ENCODE measurements around the gene RPL3. TPM values are rescaled to one million over a fixed set of nuclear protein-coding genes. Genes with fewer than 3 reads are reported as not detected.

The RPL3 gene
- total RNA-seq, 2 experiments from 2014 or later, result 3,952 to 3,974 TPM

GRCh38 chr22:39291523-39291922 is 27.9 kb downstream of the RPL3 start:
- H3K4me1 Mint-ChIP-seq (ENCODE audit: low read depth), result peaks cover 8% of the 10 kb centered on the region
- ChIA-PET CTCF (no interaction called here), POLR2A (no interaction called here)
- no peak overlapping the region for H3K27ac Mint-ChIP-seq
- Histone ChIP-seq H3K4me3 (ENCODE audit: low read length) (no peak overlapping the region), H3K27me3 (ENCODE audit: control insufficient read depth in 1 of 2, insufficient read depth in 2 of 2, low read length in 2 of 2) (no peaks in the 10 kb centered on the region), H3K36me3 (ENCODE audit: insufficient read depth, low read length) (no peaks in the 10 kb centered on the region), H3K9me3 (ENCODE audit: control insufficient read depth in 1 of 2, insufficient read depth in 1 of 2, low read length in 2 of 2) (no peaks in the 10 kb centered on the region), H3K4me1 (ENCODE audit: insufficient read depth, low read length) (peaks cover 5% of the 10 kb centered on the region), H3K27ac (ENCODE audit: low read depth in 1 of 2, low read length in 2 of 2) (no peak overlapping the region)
- no peaks in the 10 kb centered on the region for H3K9me3 Mint-ChIP-seq
- peaks cover 3% of the 10 kb centered on the region for H3K27me3 Mint-ChIP-seq
- no peak for TF ChIP-seq CTCF (IDR thresholded peaks at IDR 0.05)
- intact Hi-C loops (cut with DNase I, micrococcal nuclease), result no loop called here
- DNase-seq, result peak in 1 of 14 experiments; percentile 15
- no peak for ATAC-seq (ENCODE audit: poor library complexity)
- no peak overlapping the region for H3K4me3 Mint-ChIP-seq
- no peaks in the 10 kb centered on the region for H3K36me3 Mint-ChIP-seq (ENCODE audit: low read depth)

GRCh38 chr22:39290724-39291161 is 28.7 kb downstream of the RPL3 start:
- Mint-ChIP-seq H3K9me3 (no peaks in the 10 kb centered on the region), H3K4me3 (no peak overlapping the region), H3K36me3 (ENCODE audit: low read depth) (no peaks in the 10 kb centered on the region), H3K4me1 (ENCODE audit: low read depth) (peaks cover 8% of the 10 kb centered on the region), H3K27me3 (no peaks in the 10 kb centered on the region), H3K27ac (no peak overlapping the region)
- no peak for TF ChIP-seq CTCF (IDR thresholded peaks at IDR 0.05)
- ATAC-seq (ENCODE audit: poor library complexity) (no peak), DNase-seq (peak in 1 of 14 experiments; percentile 51)
- H3K27ac ChIP-seq (ENCODE audit: low read depth in 1 of 2, low read length in 2 of 2), result no peak overlapping the region
- POLR2A ChIA-PET, result no interaction called here
- H3K27me3 ChIP-seq (ENCODE audit: control insufficient read depth in 1 of 2, insufficient read depth in 2 of 2, low read length in 2 of 2), result no peaks in the 10 kb centered on the region
- H3K9me3 ChIP-seq (ENCODE audit: control insufficient read depth in 1 of 2, insufficient read depth in 1 of 2, low read length in 2 of 2), result no peaks in the 10 kb centered on the region
- H3K36me3 ChIP-seq (ENCODE audit: insufficient read depth, low read length), result no peaks in the 10 kb centered on the region
- intact Hi-C loops (cut with DNase I, micrococcal nuclease), result no loop called here
- CTCF ChIA-PET, result no interaction called here
- no peak overlapping the region for H3K4me3 ChIP-seq (ENCODE audit: low read length)
- peaks cover 5% of the 10 kb centered on the region for H3K4me1 ChIP-seq (ENCODE audit: insufficient read depth, low read length)

- no peaks in the 10 kb centered on the region for H3K9me3 Mint-ChIP-seq
- no peak for TF ChIP-seq CTCF (IDR thresholded peaks at IDR 0.05)
- no peak for ATAC-seq (ENCODE audit: poor library complexity)
Measured at GRCh38 chr22:39289975-39290720, 29.3 kb downstream of the RPL3 start.

More at GRCh38 chr22:39289975-39290720, 29.3 kb downstream of the RPL3 start:
- ChIA-PET CTCF (no interaction called here), POLR2A (no interaction called here)
- Mint-ChIP-seq H3K27ac (no peak overlapping the region), H3K4me1 (ENCODE audit: low read depth) (peaks cover 8% of the 10 kb centered on the region), H3K4me3 (no peak overlapping the region), H3K27me3 (no peaks in the 10 kb centered on the region), H3K36me3 (ENCODE audit: low read depth) (no peaks in the 10 kb centered on the region)
- Histone ChIP-seq H3K4me3 (ENCODE audit: low read length) (no peak overlapping the region), H3K27ac (ENCODE audit: low read depth in 1 of 2, low read length in 2 of 2) (no peak overlapping the region), H3K9me3 (ENCODE audit: control insufficient read depth in 1 of 2, insufficient read depth in 1 of 2, low read length in 2 of 2) (peaks cover 2 to 4% of the 10 kb centered on the region in 2 experiments), H3K4me1 (ENCODE audit: insufficient read depth, low read length) (peaks cover 5% of the 10 kb centered on the region), H3K27me3 (ENCODE audit: control insufficient read depth in 1 of 2, insufficient read depth in 2 of 2, low read length in 2 of 2) (no peaks in the 10 kb centered on the region), H3K36me3 (ENCODE audit: insufficient read depth, low read length) (no peaks in the 10 kb centered on the region)
- intact Hi-C loops (cut with DNase I, micrococcal nuclease), result loop anchor here in 1 of 2 experiments (10.0 kb wide), 1 partner anchor 685 kb away; no protein-coding TSS in a partner anchor
- no peak for DNase-seq

Data from CD4-positive, alpha-beta T cell (primary cell).